Progenitor cell of endocrine pancreas (in vitro differentiated cells): Measurements from ENCODE around the gene ME3. TPM values are rescaled to one million over a fixed set of nuclear protein-coding genes. Genes with fewer than 3 reads are reported as not detected.

Experiments
- DNase-seq: peaks from one replicate; pipeline ENCODE4 v3.0.0; 2021; ENCODE audit warnings: low spot score; ENCODE audit not compliant: unreplicated experiment
- H3K27ac Mint-ChIP-seq: 2 replicates; pipeline ENCODE4 v1.8.0; 2021; ENCODE audit warnings: mild to moderate bottlenecking, moderate library complexity, mixed read lengths
- H3K27me3 Mint-ChIP-seq: 2 replicates; pipeline ENCODE4 v1.8.0; 2021; ENCODE audit warnings: mixed read lengths
- H3K36me3 Mint-ChIP-seq: 2 replicates; pipeline ENCODE4 v1.8.0; 2022; ENCODE audit warnings: mixed read lengths; ENCODE audit not compliant: insufficient read depth
- H3K4me1 Mint-ChIP-seq: 2 replicates; pipeline ENCODE4 v1.8.0; 2021; ENCODE audit warnings: low read depth, mixed read lengths
- H3K4me3 Mint-ChIP-seq: 2 replicates; pipeline ENCODE4 v1.8.0; 2021; ENCODE audit warnings: low read depth, mild to moderate bottlenecking, moderate library complexity, mixed read lengths
- H3K9me3 Mint-ChIP-seq: 2 replicates; pipeline ENCODE4 v1.8.0; 2021; ENCODE audit warnings: low read depth, mixed read lengths
- CTCF ChIP-seq: fragments of 200-600 bp; sonication (generic); IDR thresholded peaks from one replicate; pipeline ENCODE4 v1.5.0; 2021; ENCODE audit warnings: antibody characterized with exemption, mild to moderate bottlenecking; ENCODE audit not compliant: unreplicated experiment
- total RNA-seq: library from RNA; stranded (reverse); gene quantifications from 2 replicates; pipeline ENCODE4 v1.2.1, GENCODE V29; 2021

The ME3 gene
- total RNA-seq, 1 donor from 2014 or later, result 8.6 TPM

DNA sequence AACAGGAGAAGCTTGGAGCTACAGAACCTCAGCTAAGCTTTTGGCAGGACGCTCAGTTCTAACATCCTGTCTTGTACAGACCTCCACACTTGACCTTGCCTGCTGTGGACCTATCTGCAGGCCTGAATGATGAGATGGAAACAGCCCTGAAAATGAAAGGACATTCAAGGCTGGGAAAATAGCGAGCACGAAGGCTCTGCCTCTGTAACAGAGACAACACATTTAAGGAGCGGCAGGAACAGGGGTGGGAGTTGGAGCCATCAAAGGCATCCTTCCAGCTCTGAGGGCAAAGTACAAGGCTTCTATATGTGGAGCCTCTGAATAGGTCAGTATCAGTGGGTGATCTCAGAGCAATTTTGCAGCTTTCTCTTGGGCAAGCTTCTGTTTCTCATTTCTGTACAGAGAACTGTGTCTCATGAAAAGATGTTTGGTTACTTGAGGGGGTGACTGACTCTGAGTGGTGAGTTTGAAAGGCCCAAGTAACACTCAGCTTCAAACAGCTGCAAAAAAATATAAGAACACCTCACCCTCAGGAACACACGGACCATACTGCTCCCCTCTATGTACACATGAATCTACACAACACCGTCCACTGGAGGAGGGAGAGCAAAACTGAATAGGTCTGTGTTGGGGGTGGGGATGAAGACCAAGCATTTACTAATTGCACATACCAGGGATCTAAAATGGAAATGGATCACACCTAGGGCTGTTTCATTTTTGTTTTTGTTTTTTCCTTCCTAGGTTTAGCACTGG, 196.1 kb downstream of the ME3 start:
- H3K27ac Mint-ChIP-seq, result no peak overlapping the region
- H3K36me3 Mint-ChIP-seq, result peaks cover 3% of the 10 kb centered on the region
- DNase-seq, result no peak
- H3K27me3 Mint-ChIP-seq, result no peaks in the 10 kb centered on the region
- no peak for TF ChIP-seq CTCF
- peaks cover 21% of the 10 kb centered on the region for H3K4me1 Mint-ChIP-seq
- no peak overlapping the region for H3K4me3 Mint-ChIP-seq
- H3K9me3 Mint-ChIP-seq, result peaks cover 6% of the 10 kb centered on the region

DNA sequence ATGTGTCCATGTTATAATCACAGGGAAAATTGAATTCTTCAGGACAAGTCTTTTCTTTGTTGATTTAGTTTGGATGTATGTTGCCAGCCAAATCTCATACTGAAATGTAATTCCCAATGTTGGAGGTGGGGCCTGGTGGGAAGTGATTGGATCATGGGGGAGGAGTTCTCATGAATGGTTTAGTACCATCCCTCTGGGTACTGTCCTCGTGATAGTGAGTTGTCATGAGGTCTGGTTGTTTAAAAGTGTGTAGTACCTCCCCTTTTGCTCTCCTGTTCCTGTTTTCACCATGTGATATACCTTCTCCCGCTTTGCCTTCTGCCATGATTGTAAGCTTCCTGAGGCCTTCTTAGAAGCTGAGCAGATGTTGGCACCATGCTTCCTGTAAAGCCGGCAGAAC, 197.4 kb downstream of the ME3 start:
- Mint-ChIP-seq H3K36me3 (peaks cover 3% of the 10 kb centered on the region), H3K4me1 (peaks cover 30% of the 10 kb centered on the region), H3K9me3 (peaks cover 6% of the 10 kb centered on the region), H3K27me3 (no peaks in the 10 kb centered on the region), H3K4me3 (no peak overlapping the region), H3K27ac (no peak overlapping the region)
- no peak for DNase-seq
- TF ChIP-seq CTCF, result no peak

DNA sequence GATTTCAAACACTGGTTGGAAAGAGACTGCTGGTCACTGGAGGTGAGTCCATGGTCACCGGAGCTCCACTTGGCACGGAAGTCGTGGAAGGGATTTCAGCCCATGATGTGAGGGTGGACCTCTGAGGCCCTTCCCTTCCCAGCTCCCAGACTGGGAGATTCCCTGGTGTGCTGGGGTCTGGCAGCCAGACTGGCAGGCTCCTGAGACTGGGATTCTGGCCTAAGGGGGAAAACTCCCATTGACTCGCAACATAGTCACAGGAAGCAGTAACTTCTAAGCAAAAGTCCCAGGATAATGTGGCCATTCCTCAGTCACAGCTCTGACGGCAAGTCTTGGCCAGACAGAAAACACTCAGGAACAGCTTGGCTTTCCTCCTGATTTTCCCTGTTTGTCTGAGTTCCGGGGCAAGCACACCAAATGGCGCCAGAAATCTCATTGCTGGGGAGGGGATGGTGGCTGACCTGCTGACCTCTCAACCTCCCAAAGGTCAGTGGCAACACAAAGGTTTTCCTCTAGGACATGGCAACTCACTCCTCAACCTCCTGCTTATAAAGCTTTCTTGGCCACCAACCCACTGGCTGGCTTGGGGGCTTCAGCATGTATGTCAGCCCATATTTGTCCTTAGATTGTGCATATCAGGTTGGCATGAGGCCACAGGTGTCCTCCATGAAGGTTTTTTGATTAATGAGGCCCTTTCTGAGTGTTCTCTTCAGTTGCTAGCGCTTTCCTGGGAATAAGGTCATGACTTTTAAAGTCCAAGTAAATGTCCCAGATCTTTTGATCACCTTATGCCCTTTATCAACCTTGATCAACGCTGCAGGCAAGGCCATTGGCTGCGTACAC, 198.2 kb downstream of the ME3 start:
- DNase-seq, result no peak
- H3K4me1 Mint-ChIP-seq, result peaks cover 37% of the 10 kb centered on the region
- no peaks in the 10 kb centered on the region for H3K27me3 Mint-ChIP-seq
- TF ChIP-seq CTCF, result no peak
- H3K9me3 Mint-ChIP-seq, result peaks cover 6% of the 10 kb centered on the region
- H3K27ac Mint-ChIP-seq, result no peak overlapping the region
- H3K4me3 Mint-ChIP-seq, result no peak overlapping the region
- peaks cover 3% of the 10 kb centered on the region for H3K36me3 Mint-ChIP-seq

- Mint-ChIP-seq H3K4me3 (no peak overlapping the region), H3K36me3 (peaks cover 3% of the 10 kb centered on the region), H3K27me3 (no peaks in the 10 kb centered on the region), H3K4me1 (peaks cover 37% of the 10 kb centered on the region), H3K27ac (peak overlapping the region; percentile 8), H3K9me3 (peaks cover 6% of the 10 kb centered on the region)
- TF ChIP-seq CTCF, result no peak
- DNase-seq, result no peak
These were observed 202.7 kb downstream of the ME3 start for GRCh38 chr11:86469491-86470388.

- H3K9me3 Mint-ChIP-seq, result peaks cover 4% of the 10 kb centered on the region
- H3K36me3 Mint-ChIP-seq, result no peaks in the 10 kb centered on the region
- DNase-seq, result no peak
- TF ChIP-seq CTCF, result no peak
- H3K27ac Mint-ChIP-seq, result no peak overlapping the region
- no peaks in the 10 kb centered on the region for H3K27me3 Mint-ChIP-seq
- peaks cover 34% of the 10 kb centered on the region for H3K4me1 Mint-ChIP-seq
- no peak overlapping the region for H3K4me3 Mint-ChIP-seq
These were observed 204.2 kb downstream of the ME3 start for GRCh38 chr11:86468169-86468568.
